HepG2 (cell line): Measurements from ENCODE around the gene KCNQ2. TPM values are rescaled to one million over a fixed set of nuclear protein-coding genes. Genes with fewer than 3 reads are reported as not detected.
A peak's percentile ranks its signal among the peaks of the same experiment; 100 is the strongest.

ENCODE experiments used
- AHR ChIP-seq: IDR thresholded peaks from 2 replicates; pipeline ENCODE4 v1.6.1; 2018; ENCODE audit warnings: missing genetic modification reagents, missing compliant biosample characterization
- ARID4A ChIP-seq: sonication (generic); formaldehyde crosslinking; IDR thresholded peaks from 2 replicates; pipeline ENCODE4 v1.5.0; 2020; ENCODE audit warnings: mild to moderate bottlenecking, missing genetic modification reagents, borderline replicate concordance
- CTCF ChIP-seq: sonication (generic); formaldehyde crosslinking; IDR thresholded peaks from 2 replicates; pipeline ENCODE4 v1.5.0; 2020; ENCODE audit warnings: mild to moderate bottlenecking, missing genetic modification reagents, moderate library complexity
- HMGXB3 ChIP-seq: sonication (generic); formaldehyde crosslinking; IDR thresholded peaks from 2 replicates; pipeline ENCODE4 v1.4.0; 2020; ENCODE audit warnings: missing genetic modification reagents, borderline replicate concordance
- HMGXB4 ChIP-seq, 2 experiments: sonication (generic) in 1 of 2; formaldehyde crosslinking in 1 of 2; IDR thresholded peaks; 2 replicates each; pipeline versions ENCODE4 v1.4.0 to v1.6.1; 2018 to 2020; ENCODE audit warnings: missing genetic modification reagents in 2 of 2, borderline replicate concordance in 1 of 2, low read depth in 1 of 2, mild to moderate bottlenecking in 1 of 2, missing biosample characterization in 1 of 2
- MAFF ChIP-seq: IDR thresholded peaks from 2 replicates; pipeline ENCODE4 v1.6.1; 2011; ENCODE audit warnings: low read depth, low read length, improper control_type of control experiment
- NR2F2 ChIP-seq: IDR thresholded peaks from 2 replicates; pipeline ENCODE4 v1.6.1; 2012; ENCODE audit warnings: low read depth, inconsistent platforms, borderline replicate concordance
- NRL ChIP-seq: sonication (generic); formaldehyde crosslinking; IDR thresholded peaks from 2 replicates; pipeline ENCODE4 v1.5.0; 2020; ENCODE audit warnings: missing genetic modification reagents, mild to moderate bottlenecking, moderate library complexity, borderline replicate concordance
- TCF7 ChIP-seq: sonication (generic); IDR thresholded peaks from 2 replicates; pipeline ENCODE4 v1.6.1; 2016; ENCODE audit warnings: antibody characterized with exemption, low read depth
- TSC22D2 ChIP-seq: sonication (generic); formaldehyde crosslinking; IDR thresholded peaks from 2 replicates; pipeline ENCODE4 v1.5.1; 2020; ENCODE audit warnings: missing genetic modification reagents, mild to moderate bottlenecking, borderline replicate concordance
- ZFP62 ChIP-seq: sonication (generic); formaldehyde crosslinking; IDR thresholded peaks from 2 replicates; pipeline ENCODE4 v1.4.0; 2020; ENCODE audit warnings: missing genetic modification reagents
- ZSCAN9 ChIP-seq: IDR thresholded peaks from 2 replicates; pipeline ENCODE4 v1.6.1; 2016; ENCODE audit warnings: borderline replicate concordance
- polyA plus RNA-seq, 8 experiments: library from polyadenylated mRNA; depleted of rRNA in 3 of 8; stranded (reverse) in 7 of 8; unstranded in 1 of 8; fragments of >200 nt; fragmentation: Illumina TruSeq in 4 of 8; extraction: Trizol in 4 of 8; gene quantifications; 2 replicates each; pipeline versions ENCODE4 v1.2.1 to v1.2.3, GENCODE V29; 2011 to 2016; ENCODE audit warnings: low read depth in 4 of 8, missing spikeins in 1 of 8, mixed read lengths in 1 of 8; ENCODE audit not compliant: insufficient read depth in 1 of 8
- total RNA-seq, 5 experiments: library from RNA; depleted of rRNA; stranded (reverse); fragments of >200 nt; fragmentation: Illumina TruSeq; extraction: Trizol; gene quantifications; 2 replicates each; pipeline ENCODE4 v1.2.3, GENCODE V29; 2016; ENCODE audit warnings: low read depth in 1 of 5
- TF ChIP-seq, protein P1 (sequence below): sonication (generic); formaldehyde crosslinking; IDR thresholded peaks from 2 replicates; pipeline ENCODE4 v1.4.0; 2020; ENCODE audit warnings: mild to moderate bottlenecking, missing genetic modification reagents

The KCNQ2 gene
- total and polyA plus RNA-seq, 2 of the 13 experiments (the other 11 are each of a cell fraction or from before 2014, with no cell fraction given), result not detected

DNA sequence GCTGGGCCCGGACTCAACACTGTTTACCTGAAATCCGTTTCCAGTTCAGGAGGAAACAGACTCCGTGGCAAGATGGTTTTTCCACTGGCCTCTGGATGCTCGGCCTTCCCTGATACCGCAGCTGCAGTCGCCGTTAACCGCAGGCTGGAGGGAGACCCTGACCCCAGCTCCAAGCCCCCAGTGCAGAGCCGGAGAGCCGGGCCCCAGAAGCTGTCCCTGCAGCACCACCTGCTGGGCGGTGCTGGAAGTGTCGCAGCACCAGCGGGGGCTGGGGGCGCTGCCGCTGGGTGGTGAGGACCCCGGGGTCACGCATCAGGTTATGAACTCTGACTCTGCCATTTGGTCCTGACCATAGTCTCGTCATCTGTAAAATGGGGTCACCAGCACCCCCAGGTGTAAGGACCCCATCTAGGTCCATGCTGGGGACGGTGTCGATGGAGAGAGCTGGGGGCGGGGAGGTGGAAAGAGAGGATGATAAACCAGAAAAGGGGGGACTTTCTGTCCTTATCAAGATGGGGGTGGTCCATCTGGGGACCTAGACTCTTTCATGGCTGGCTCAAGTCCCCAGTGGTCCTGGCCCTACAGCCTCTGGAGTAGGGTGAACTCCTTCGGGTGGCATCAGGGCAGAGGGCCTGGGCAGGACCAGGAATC is 90.5 kb downstream of the KCNQ2 start (continued):
- TF ChIP-seq CTCF (CRISPR knock-in tag) (peak; percentile 100), ZSCAN9 (CRISPR knock-in tag) (no peak), NR2F2 (no peak), TCF7 (no peak), MAFF (no peak), ARID4A (CRISPR knock-in tag) (no peak), TSC22D2 (peak; percentile 79; the same call in 1 of the 2 replicates), HMGXB4 (CRISPR knock-in tag; IDR thresholded peaks at IDR 0.05; ENCODE audit: borderline replicate concordance in 1 of 2, low read depth in 1 of 2) (peak; percentile 35 to 52; a peak in 1 of 4 replicates), HMGXB3 (CRISPR knock-in tag) (no peak), NRL (CRISPR knock-in tag) (peak; percentile 20; the same call in 1 of the 2 replicates), ZFP62 (CRISPR knock-in tag) (no peak), AHR (CRISPR knock-in tag) (no peak)
- TF ChIP-seq, protein P1, sequence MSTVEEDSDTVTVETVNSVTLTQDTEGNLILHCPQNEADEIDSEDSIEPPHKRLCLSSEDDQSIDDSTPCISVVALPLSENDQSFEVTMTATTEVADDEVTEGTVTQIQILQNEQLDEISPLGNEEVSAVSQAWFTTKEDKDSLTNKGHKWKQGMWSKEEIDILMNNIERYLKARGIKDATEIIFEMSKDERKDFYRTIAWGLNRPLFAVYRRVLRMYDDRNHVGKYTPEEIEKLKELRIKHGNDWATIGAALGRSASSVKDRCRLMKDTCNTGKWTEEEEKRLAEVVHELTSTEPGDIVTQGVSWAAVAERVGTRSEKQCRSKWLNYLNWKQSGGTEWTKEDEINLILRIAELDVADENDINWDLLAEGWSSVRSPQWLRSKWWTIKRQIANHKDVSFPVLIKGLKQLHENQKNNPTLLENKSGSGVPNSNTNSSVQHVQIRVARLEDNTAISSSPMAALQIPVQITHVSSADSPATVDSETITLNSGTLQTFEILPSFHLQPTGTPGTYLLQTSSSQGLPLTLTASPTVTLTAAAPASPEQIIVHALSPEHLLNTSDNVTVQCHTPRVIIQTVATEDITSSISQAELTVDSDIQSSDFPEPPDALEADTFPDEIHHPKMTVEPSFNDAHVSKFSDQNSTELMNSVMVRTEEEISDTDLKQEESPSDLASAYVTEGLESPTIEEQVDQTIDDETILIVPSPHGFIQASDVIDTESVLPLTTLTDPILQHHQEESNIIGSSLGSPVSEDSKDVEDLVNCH (CRISPR knock-in tag), result no peak
